T-helper 17 cell (primary cell): ENCODE results near the gene RYR3. TPM values are rescaled to one million over a fixed set of nuclear protein-coding genes. Genes with fewer than 3 reads are reported as not detected.

ENCODE experiments used
- ATAC-seq: fragments of 150-1000 bp; cut with Tn5 transposase; 2 replicates; pipeline ENCODE4 v1.10.0; 2021; ENCODE audit warnings: mild to moderate bottlenecking, moderate library complexity
- DNase-seq, 3 donors: peaks; one replicate each; pipeline versions ENCODE4 v3.0.0 to v3.0.0-alpha.2; 2020 to 2021
- H3K9me3 ChIP-seq: one replicate; pipeline ENCODE4 v1.7.0; 2013; ENCODE audit warnings: low read length, mild to moderate bottlenecking; ENCODE audit not compliant: control insufficient read depth, poor library complexity, severe bottlenecking
- H3K27ac Mint-ChIP-seq: one replicate; pipeline ENCODE4 v1.8.0; 2022; ENCODE audit warnings: mild to moderate bottlenecking, moderate library complexity, mixed read lengths
- H3K27me3 Mint-ChIP-seq: one replicate; pipeline ENCODE4 v1.8.0; 2022; ENCODE audit warnings: mixed read lengths
- H3K36me3 Mint-ChIP-seq: one replicate; pipeline ENCODE4 v1.8.0; 2022; ENCODE audit warnings: low read depth, mixed read lengths
- H3K4me1 Mint-ChIP-seq: one replicate; pipeline ENCODE4 v1.8.0; 2022; ENCODE audit warnings: mild to moderate bottlenecking, mixed read lengths
- H3K4me3 Mint-ChIP-seq: one replicate; pipeline ENCODE4 v1.8.0; 2022; ENCODE audit warnings: mild to moderate bottlenecking, moderate library complexity, mixed read lengths
- total RNA-seq, 4 donors: library from RNA in 2 of 4; stranded (reverse) in 2 of 4; gene quantifications; one replicate each; pipeline ENCODE4 v1.2.3 and lab custom pipeline; 2022 to 2026

Gene RYR3
- total RNA-seq, 2 donors from 2014 or later = 0.05 to 0.23 TPM

DNA sequence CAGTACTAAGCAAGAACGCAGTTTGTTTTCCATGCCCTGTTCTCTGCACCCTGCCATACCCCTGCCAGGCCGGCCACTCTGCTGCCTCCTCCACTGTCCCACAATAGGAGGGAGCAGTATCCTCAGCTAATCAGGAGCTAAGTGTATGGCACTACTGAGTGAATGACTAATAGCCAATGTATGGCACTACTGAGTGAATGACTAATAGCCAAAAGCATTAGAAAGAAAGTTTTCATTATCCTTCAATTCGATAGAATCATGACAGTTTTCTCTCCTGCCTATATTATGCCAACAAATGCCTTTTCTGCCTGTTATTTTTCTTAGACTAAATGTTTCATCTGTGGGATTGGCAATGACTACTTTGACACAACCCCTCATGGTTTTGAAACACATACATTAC is 550.0 kb downstream of the RYR3 start:
- Mint-ChIP-seq H3K4me3 (no peak overlapping the region), H3K27ac (no peak overlapping the region), H3K4me1 (peaks cover 3% of the 10 kb centered on the region), H3K27me3 (no peaks in the 10 kb centered on the region), H3K36me3 (peaks cover 3% of the 10 kb centered on the region)
- H3K9me3 ChIP-seq = no peaks in the 10 kb centered on the region
- no peak for DNase-seq
- no peak for ATAC-seq

DNA sequence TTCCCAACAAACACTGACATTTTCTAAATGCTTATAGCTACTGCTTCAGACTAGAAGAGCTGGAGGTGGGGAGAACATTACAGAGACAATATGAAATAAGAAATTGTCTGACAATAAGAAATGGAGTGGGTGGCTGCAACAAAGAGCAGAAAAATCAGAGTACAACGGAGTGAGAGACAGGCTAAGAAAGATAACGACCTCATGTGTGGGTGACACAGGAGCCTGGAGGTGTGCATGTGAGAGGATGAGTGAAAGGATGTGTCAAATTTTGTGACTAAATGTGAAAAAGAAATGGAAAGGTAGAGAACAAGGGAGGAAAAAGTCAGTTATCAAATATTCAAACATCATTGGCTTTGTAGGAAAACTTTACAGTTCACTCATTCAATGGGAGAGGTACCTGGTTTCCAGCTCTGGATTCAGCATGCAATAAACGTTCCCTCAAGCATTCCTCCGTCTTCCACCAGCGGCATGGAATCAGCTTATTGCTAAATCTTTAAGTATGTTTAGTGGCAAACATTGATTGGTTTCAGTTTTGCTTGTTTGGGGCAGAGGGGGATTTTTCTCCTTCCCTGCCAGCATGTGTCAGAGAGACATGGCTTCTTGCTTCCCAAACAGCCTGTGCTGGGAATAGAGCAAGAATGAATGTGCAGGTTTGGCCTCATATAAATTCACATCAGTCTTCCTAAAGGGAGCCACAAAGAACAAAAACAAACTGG is 553.8 kb downstream of the RYR3 start:
- ATAC-seq = no peak
- Mint-ChIP-seq H3K27ac (no peak overlapping the region), H3K36me3 (peaks cover 6% of the 10 kb centered on the region), H3K27me3 (no peaks in the 10 kb centered on the region), H3K4me3 (no peak overlapping the region), H3K4me1 (peaks cover 3% of the 10 kb centered on the region)
- H3K9me3 ChIP-seq = no peaks in the 10 kb centered on the region
- DNase-seq = no peak

- Mint-ChIP-seq H3K27ac (no peak overlapping the region), H3K27me3 (no peaks in the 10 kb centered on the region), H3K4me3 (no peak overlapping the region), H3K36me3 (peaks cover 9% of the 10 kb centered on the region), H3K4me1 (peaks cover 10% of the 10 kb centered on the region)
- no peaks in the 10 kb centered on the region for H3K9me3 ChIP-seq
- DNase-seq (no peak), ATAC-seq (no peak)
Observed at GRCh38 chr15:33865416-33865815, 554.6 kb downstream of the RYR3 start.

DNA sequence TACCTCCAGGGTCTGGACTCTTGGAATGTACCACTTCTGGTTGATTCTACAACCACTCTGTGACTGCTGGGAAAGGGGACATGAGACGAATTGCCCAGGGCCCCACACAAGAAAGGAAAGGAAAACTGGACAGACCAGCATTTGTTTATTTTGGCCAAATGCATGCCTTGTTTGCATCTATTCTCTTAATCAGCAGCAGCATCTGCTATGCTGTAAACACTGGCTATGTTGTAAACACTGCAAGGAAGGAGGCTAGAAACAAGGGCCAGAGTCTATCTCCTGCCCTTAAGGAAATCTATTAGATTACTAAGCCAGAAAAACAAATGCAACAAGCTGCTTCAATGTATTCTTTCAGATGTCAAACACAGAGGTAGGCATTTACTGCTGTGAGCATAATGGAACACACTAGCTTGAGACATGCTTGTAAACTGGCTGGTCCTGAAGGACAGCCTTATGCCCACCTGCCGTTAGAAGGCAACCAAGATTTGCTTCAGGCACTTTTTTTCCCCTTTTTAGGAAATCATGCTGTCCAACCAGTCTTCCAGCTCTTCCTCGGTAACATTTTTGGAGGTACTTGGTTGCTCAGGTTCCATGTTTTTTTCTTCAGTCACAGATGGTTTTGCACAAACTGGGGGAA is 555.5 kb downstream of the RYR3 start:
- ATAC-seq = no peak

DNA sequence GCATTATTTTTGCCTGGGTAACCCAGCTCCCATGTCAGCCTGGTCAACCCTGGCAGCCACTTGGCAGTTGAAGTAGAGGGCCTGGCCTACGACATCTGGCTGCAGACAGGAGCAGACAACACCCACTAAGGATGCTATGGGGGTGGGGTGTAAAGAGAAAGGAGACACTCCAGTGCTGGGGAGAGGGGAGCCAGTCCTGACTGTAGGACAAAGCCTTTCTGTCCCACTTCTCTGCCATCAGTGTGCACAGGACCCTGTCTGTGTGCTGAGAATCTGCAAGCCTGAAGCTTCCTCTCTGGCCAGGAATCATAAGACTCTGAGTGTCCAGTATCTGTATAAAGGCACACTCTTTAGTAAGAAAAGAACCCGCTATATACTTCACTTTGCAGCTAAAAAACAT is 561.2 kb downstream of the RYR3 start:
- no peaks in the 10 kb centered on the region for H3K27me3 Mint-ChIP-seq
- peaks cover 12% of the 10 kb centered on the region for H3K4me1 Mint-ChIP-seq
- H3K4me3 Mint-ChIP-seq = no peak overlapping the region
- no peaks in the 10 kb centered on the region for H3K9me3 ChIP-seq
- ATAC-seq (no peak), DNase-seq (no peak)
- peaks cover 6% of the 10 kb centered on the region for H3K36me3 Mint-ChIP-seq
- H3K27ac Mint-ChIP-seq = no peak overlapping the region

More for the DNA sequence above, 555.5 kb downstream of the RYR3 start:
- Mint-ChIP-seq H3K4me3 (no peak overlapping the region), H3K27me3 (no peaks in the 10 kb centered on the region), H3K27ac (no peak overlapping the region), H3K4me1 (peaks cover 10% of the 10 kb centered on the region), H3K36me3 (peaks cover 9% of the 10 kb centered on the region)
- no peaks in the 10 kb centered on the region for H3K9me3 ChIP-seq
- DNase-seq = no peak

DNA sequence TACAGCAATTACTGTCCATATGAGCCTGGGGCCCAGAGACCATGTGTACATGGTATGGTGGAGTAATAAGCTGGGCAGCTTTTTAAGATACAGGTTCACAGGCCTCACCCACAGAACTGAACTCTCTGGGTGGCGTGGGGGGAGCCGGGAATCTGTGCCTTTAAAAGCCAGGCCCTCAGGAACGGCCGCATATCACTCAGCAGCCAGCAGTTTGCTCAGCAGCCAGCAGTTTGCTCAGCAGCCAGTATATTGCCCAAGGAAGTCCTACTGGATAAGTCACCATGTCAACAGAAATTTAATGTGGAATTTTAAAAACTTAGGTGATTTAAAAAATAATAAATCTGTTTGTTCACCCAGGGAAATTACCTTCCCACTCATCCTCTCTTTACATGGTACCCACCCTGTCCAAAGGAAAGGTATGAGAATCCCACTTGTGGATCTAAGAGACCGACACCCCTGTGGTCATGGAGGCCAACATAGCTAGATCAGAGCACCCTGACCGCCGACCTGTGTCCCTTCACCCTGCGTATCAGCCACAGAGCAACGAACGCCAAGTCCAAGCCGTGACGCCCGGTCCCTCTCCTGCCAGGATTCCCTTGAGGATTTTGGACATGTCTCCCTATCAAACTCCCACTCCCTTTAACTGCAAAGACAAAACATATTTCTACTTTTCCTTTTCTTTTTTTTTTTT is 561.8 kb downstream of the RYR3 start:
- Mint-ChIP-seq H3K4me1 (peaks cover 12% of the 10 kb centered on the region), H3K27me3 (no peaks in the 10 kb centered on the region), H3K27ac (no peak overlapping the region), H3K4me3 (no peak overlapping the region), H3K36me3 (peaks cover 6% of the 10 kb centered on the region)
- H3K9me3 ChIP-seq = no peaks in the 10 kb centered on the region
- ATAC-seq (no peak), DNase-seq (no peak)

DNA sequence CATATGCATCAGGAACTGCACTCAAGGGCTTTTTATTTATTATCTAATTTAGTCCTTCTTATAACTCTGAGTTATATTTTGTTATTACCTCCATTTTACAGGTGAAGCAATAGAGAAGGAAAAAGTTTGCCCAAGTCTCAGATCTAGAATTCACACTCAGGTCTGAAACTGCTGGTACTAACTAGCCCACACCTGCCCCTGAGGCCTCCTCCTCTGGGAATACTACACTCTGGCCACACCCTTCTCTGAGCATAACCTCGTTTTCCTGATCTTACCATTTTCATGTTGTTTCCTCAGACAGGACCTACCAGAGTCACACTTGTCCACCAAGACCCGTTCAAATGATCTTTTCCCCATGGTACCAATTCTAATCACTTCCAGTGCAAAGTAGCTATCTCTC is 563.4 kb downstream of the RYR3 start:
- no peaks in the 10 kb centered on the region for H3K27me3 Mint-ChIP-seq
- peaks cover 12% of the 10 kb centered on the region for H3K4me1 Mint-ChIP-seq
- H3K4me3 Mint-ChIP-seq = no peak overlapping the region
- H3K9me3 ChIP-seq = no peaks in the 10 kb centered on the region
- H3K36me3 Mint-ChIP-seq = peaks cover 6% of the 10 kb centered on the region
- DNase-seq (no peak), ATAC-seq (no peak)
- H3K27ac Mint-ChIP-seq = no peak overlapping the region

GRCh38 chr15:33882921-33883320 is 572.2 kb downstream of the RYR3 start:
- no peaks in the 10 kb centered on the region for H3K9me3 ChIP-seq
- H3K4me3 Mint-ChIP-seq = no peak overlapping the region
- DNase-seq = no peak
- peaks cover 4% of the 10 kb centered on the region for H3K4me1 Mint-ChIP-seq
- no peak overlapping the region for H3K27ac Mint-ChIP-seq
- no peaks in the 10 kb centered on the region for H3K27me3 Mint-ChIP-seq
- no peaks in the 10 kb centered on the region for H3K36me3 Mint-ChIP-seq
- ATAC-seq = no peak

- H3K36me3 Mint-ChIP-seq = no peaks in the 10 kb centered on the region
- H3K9me3 ChIP-seq = no peaks in the 10 kb centered on the region
- no peak for ATAC-seq
- no peak overlapping the region for H3K4me3 Mint-ChIP-seq
- no peak for DNase-seq
- H3K27ac Mint-ChIP-seq = no peak overlapping the region
- H3K4me1 Mint-ChIP-seq = no peaks in the 10 kb centered on the region
- H3K27me3 Mint-ChIP-seq = no peaks in the 10 kb centered on the region
Observed at GRCh38 chr15:33888176-33888575, 577.4 kb downstream of the RYR3 start.

DNA sequence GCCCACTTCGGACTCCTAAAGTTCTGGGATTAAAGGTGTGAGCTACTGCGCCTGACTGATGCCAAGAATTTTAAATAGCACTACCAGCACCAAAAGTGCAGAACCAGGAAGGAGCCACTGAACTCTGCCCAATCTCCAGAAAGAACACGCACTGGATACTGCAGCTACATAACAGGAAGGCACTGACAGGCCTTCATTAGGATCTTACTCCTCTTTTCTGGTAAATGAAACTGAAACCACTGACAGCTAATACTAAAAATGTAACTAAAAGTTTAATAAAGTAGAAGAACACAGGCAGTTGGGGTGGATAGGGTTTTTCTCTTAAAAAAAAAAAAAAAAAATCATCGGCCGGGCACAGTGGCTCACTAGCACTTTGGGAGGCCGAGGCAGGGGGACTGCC is 583.4 kb downstream of the RYR3 start:
- peaks cover 9% of the 10 kb centered on the region for H3K4me1 Mint-ChIP-seq
- ATAC-seq = no peak
- no peaks in the 10 kb centered on the region for H3K9me3 ChIP-seq

DNA sequence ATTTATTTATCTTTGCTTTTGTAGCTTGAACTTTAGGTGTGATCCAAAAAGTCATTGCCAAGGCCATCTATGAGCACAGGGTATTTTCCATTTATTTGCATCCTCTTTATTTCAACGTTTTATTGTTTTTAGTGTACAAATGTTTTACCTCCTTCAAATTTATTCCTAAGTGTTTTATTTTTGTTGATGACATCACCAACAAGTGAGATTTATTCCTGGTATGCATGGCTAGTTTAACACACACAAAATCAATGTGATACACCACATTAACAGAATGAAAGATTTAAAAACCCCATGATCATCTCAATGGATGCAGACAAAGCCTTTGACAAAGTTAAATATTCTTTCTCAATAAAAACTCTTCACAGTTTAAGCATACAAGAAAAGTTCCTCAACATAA is 591.3 kb downstream of the RYR3 start:
- peaks cover 5% of the 10 kb centered on the region for H3K4me1 Mint-ChIP-seq
- ATAC-seq (no peak), DNase-seq (no peak)
- H3K36me3 Mint-ChIP-seq = peaks cover 6% of the 10 kb centered on the region
- H3K9me3 ChIP-seq = no peaks in the 10 kb centered on the region
- H3K27ac Mint-ChIP-seq = no peak overlapping the region
- H3K4me3 Mint-ChIP-seq = no peak overlapping the region
- no peaks in the 10 kb centered on the region for H3K27me3 Mint-ChIP-seq

More for the DNA sequence above, 583.4 kb downstream of the RYR3 start:
- peaks cover 3% of the 10 kb centered on the region for H3K36me3 Mint-ChIP-seq
- DNase-seq = no peak
- no peaks in the 10 kb centered on the region for H3K27me3 Mint-ChIP-seq
- no peak overlapping the region for H3K4me3 Mint-ChIP-seq
- H3K27ac Mint-ChIP-seq = no peak overlapping the region

DNA sequence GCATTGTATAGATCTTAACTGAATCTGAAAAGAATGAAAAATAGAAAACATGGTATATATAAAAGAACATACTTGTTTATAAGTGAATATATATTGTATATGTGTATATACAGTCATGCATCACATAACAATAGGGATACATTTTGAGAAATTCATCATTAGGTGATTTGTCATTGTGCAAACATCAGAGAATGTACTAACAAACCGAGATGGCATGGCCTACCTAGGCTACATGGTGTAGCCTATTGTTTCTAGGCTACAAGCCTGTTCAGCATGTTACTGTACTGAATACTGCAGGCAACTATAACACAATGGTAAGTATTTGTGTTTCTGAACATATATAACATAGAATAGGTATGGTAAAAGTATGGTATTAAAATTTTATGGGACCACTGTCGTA is 592.9 kb downstream of the RYR3 start:
- Mint-ChIP-seq H3K36me3 (peaks cover 4% of the 10 kb centered on the region), H3K4me1 (peaks cover 3% of the 10 kb centered on the region), H3K27me3 (no peaks in the 10 kb centered on the region), H3K27ac (no peak overlapping the region), H3K4me3 (no peak overlapping the region)
- ATAC-seq (no peak), DNase-seq (no peak)
- H3K9me3 ChIP-seq = no peaks in the 10 kb centered on the region

- H3K9me3 ChIP-seq = no peaks in the 10 kb centered on the region
- ATAC-seq (no peak), DNase-seq (no peak)
- no peaks in the 10 kb centered on the region for H3K36me3 Mint-ChIP-seq
- peaks cover 3% of the 10 kb centered on the region for H3K4me1 Mint-ChIP-seq
- H3K27ac Mint-ChIP-seq = no peak overlapping the region
- no peak overlapping the region for H3K4me3 Mint-ChIP-seq
- H3K27me3 Mint-ChIP-seq = no peaks in the 10 kb centered on the region
Observed at GRCh38 chr15:33907326-33907725, 596.6 kb downstream of the RYR3 start.
